NOMO-1 treated with dmso at 0.1 percent for 144 hours (cell line): ENCODE measurements around the gene TCP11L1.
"Not testable (repeated sequence)": the region's sequence is repeated elsewhere in the genome, so short reads cannot be mapped to it uniquely, and the experiment has no call there.

Experiments used
- DNase-seq: peaks from one replicate; lab custom pipeline; 2025; ENCODE audit not compliant: unreplicated experiment; lab: John Stamatoyannopoulos, UW

TCP11L1 gene

DNA sequence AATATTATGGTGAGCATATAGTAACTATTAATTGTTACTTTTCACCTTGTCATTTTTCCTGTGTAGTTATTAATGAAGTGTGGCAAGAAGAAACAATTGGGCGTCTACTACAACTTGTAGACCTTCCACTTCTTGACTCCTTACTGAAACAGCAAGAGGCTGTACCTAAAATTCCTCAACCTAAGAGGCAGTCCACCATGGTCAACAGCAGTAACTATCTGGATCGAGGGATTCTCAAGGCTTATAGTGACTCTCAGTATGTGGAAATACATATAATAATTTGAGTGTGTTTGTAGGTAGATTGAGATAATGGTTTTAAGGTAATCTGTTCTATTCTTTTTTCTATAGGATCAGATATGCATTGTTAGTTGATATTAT lies 10.8 kb upstream of the TCP11L1 start:
- no peak for DNase-seq

DNA sequence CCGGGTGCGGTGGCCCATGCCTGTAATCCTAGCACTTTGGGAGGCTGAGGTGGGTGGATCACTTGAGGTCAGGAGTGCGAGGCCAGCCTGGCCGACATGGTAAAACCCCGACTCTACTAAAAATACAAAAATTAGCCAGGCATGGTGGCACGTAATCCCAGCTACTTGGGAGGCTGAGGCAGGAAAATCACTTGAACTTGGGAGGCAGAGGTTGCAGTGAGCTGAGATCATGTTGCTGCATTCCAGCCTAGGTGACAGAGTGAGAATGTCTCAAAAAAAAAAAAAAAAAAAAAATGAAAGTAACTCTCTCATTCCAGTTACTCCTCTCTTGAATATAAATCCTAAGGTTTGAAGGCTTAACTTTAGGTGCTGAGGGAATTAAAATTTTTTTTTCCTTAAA lies 10.2 kb upstream of the TCP11L1 start:
- DNase-seq: not testable (repeated sequence)

DNA sequence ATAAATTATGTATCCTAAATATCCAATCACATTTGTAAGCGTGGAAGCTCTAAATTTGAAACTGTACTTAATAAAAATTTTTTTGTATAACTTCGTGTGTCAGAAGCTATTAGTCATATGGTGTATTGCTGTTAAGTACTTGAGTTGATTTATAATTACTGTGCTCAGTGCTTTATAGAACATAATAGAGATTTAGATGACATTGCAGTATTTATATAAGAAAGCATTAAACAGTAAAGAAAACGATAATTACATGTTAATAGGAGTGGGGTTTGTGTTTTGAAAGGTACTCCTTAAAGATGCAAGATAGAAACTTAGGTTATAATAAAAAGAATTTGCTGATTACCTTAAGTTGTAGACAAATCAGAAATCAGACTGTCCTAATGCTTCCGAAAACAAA lies 5.9 kb upstream of the TCP11L1 start:
- DNase-seq: no peak

DNA sequence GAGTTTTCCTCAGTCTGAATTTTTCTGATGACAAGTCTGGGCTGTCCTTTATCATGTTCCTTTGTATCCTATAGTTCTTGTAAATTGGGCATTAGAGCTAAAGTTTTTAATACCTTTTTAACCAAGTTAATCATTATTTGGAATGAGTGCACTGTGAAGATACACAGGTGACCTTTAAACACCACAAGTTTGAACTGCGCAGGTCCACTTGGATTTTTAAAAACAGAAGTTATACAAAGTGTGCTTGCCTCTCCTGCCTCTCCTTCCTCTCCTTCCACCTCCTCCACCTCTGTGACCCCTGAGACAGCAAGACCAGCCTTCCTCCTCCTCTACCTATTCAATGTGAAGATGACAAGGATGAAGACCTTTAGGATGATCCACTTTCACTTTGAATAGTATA lies 4.4 kb upstream of the TCP11L1 start:
- DNase-seq: no peak

DNA sequence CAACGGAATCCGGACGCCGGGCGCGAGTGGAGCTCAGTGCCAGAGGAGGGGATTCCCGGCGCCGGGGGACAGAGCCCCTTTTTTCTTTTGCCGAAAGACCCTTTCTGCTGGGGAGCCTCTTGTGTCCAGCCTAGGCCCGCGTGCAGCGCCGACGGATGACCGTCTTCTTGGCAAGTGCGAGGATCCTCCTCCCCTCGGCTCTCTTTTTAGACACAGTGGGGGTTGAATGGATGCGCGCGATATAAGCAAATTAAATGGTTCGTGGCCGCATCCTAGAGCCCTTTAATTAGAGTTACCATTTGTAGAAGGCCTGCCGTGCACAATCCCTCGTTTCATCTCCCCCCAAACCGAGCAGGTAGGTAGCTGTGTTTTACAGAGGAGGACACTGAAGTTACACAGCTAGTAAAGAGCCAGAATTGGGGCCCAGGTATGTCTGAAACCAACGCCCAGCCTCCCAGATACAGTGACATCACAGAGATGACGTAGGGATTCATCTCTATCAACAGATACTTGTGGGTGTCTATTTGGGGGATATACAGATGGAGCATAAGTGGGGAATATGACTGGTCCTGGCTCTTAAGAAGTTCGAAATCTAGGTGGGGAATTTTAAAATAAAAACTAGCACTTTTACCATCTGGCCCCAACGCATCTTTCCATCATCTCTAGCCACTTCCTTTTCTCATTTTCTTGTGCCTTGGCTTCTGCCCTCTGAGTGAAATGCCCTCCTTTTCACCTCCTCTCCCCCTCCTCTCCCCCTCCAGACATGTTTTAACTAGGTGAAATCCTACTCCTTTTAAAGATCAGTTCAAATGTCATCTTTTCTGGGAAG lies 875 bp downstream of the TCP11L1 start:
- DNase-seq: no peak

DNA sequence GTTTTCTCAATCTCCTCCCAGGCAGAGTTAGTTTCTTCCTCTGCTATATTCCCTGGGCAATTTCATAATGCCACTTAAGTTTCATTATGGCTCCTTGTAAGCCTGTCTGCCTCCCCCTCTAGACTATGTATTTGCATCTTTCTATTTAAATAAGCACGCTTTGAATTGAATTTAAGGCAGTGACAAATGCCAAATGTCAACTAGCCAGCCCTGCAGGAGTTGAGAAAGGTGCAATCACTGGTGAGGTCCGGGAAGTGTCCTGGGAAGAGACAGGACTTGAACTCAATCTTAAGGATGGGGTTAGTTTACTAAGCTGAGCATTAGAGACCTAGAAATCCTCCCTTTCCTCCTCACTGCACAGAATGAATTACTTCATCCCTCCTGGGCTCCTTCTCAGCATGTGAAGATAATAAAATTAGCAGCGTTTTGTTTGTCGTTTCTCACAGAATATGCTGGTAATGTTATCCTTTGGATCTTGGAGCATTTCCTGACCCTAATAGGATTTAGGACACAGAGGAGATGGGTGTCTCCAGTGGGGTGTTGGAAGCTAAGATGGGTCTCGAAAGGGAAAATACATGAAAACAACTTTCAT lies 1.6 kb downstream of the TCP11L1 start:
- DNase-seq: no peak

DNA sequence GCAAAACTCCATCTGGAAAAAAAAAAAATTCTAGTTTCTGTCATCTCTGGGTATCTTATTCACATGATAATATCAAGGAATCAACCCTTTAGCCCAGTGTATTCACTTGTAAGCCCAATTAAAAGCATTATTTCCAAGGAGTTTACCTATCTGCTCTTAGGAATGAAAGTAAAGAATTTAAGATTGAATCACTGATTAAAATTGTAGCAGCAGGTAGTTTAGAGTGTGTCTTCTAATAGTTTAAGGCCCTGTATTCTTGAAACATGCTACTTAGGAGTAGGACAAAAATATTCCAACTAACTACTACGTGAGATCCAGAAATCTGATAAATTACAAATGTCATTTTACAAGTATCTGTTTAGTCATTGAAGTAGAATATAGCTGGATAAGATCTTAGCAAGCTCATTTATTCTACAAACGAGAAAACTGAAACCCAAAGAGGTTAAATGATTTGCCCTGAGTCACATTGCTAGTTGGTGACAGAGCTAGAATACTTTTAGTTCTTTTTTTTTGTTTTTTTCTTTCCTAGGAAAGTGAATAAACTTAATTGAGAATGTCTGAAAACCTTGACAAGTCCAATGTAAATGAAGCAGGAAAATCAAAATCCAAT lies 4.0 kb downstream of the TCP11L1 start:
- no peak for DNase-seq

DNA sequence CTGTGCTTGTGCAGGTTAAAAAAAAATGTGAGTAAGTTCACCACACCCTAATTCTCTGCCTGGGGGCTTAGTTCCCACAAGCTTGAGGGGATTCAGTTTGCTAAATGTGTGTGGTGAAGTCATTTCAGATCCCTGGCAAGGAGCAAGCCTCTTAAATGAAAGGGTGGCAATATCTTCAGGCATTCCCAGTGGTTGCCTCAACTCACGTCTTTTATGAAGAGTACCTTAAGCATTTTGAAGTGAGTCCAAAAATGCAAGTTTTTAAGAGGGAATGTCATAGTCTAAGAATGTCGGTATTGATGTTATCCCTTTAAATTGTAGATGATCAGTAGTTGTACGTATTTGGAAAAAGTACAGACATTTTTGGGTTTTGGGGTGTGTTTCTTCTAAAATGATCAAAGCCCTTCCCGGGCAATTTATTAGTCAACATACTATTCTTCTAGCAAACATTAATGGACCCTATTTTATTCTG lies 4.9 kb downstream of the TCP11L1 start:
- DNase-seq: no peak

DNA sequence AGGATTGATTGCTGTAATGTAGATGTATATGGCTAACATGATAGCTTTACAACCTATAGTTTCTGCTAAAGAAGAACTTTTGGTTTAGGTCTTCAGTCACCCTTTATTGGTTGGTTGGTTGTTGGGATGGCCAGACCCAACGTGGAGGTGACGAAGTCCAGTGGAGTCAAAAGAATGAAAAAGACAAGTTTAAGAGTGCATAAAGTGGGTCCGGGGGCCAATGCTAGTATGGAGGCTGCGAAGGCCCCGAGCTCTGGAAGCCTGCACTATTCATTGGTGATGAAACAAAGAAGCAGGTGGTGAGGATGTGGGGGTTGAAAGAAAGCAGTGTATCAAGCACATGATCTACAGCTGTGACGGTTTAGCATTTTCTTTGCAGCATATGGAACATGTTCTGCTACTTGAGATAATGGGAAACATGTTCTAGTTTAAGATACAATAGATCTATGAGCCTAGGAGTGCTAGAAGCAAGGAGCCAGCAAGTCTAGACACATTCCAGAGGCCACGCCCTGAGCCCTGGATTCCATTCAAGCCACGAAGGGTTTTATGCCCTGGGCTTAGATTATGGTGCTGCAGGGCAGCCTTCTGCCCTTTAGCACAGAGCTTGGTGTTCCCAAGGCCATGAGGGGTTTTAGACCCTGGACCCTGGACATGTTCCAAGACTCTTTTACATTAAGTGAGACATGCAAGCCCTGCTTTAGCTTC lies 6.3 kb downstream of the TCP11L1 start:
- no peak for DNase-seq

DNA sequence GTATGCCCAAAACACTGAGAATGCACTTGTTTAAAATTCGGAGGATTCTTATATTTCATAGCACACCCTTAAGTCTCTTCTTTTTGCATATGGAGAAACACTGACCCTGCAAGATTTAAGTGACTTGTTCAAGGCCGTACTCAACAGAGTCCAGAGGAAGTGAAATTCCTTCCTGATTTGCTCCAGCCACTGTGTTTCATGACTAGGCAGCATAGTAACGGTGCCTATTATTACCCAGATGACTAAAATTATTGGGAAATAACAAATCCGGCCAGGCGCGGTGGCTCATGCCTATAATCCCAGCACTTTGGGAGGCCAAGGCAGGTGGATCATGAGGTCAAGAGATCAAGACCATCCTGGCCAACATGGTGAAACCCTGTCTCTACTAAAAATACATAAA lies 9.3 kb downstream of the TCP11L1 start:
- DNase-seq: peak; percentile 25

DNA sequence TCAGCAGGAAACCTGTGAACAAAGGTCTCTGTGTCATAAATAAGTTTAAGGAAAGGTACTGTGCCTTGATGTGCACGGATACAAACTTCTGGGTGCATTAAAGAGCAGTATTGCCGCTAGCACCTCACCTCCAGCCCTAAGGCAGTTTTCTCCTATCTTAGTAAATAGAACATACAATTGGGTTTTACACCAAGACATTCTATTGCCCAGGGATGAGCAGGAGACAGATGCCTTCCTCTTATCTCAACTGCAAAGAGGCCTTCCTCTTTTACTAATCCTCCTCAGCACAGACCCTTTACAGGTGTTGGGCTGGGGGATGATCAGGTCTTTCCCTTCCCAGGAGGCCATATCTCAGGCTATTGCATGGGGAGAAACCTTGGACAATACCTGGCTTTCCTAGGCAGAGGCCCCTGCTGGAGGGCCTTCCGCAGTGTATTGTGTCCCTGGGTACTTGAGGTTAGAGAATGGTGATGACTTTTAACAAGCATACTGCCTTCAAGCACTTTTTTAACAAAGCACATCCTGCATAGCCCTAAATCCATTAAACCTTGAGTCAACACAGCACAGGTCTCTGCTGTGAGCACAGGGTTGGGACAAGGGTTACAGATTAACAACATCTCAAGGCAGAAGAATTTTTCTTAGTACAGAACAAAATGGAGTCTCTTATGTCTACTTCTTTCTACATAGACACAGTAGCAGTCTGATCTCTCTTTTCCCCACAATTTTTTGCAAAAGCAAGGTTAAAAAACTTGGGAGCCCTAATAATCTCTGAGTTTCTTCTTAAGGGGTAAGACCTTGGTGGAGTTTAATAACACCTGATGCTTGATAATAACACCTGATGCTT lies 10.4 kb downstream of the TCP11L1 start:
- not testable (repeated sequence) for DNase-seq

DNA sequence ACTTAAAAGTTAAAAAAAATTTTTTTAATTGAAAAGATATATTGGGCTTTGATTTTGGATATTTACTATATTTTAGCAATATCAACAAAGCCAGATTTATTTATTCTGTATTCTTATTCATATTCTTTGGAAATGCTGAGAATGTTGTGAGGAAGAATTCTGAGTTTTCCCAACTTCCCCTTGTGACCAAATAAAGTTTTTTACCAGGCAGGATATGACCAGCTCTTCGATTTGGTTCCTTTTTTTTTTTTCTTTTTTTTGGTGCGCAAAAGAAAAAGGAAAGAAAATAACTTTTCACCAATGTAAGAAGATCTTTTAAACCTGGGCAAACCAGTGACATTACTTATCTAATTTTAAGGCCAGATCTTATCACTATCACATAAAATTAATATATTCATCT lies 12.9 kb downstream of the TCP11L1 start:
- DNase-seq: no peak

DNA sequence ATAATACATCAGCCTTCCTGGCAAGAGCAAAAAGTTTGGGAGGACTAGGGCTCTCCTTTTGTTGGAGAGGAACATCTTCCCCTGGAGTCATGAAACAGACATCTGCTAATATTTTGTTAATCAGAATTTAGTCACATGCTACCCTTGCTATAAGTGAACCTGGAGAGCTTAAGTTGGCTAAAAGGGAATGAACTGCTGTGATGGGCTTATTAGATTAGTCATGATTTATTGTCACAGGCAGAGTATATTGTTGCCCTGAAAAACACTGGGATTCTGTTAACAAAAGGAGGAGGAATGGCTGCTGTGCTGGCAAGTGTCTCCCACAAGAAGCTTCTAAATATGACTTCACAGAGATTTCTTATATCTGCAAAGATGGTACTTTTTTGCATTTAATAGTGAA lies 16.0 kb downstream of the TCP11L1 start:
- no peak for DNase-seq

DNA sequence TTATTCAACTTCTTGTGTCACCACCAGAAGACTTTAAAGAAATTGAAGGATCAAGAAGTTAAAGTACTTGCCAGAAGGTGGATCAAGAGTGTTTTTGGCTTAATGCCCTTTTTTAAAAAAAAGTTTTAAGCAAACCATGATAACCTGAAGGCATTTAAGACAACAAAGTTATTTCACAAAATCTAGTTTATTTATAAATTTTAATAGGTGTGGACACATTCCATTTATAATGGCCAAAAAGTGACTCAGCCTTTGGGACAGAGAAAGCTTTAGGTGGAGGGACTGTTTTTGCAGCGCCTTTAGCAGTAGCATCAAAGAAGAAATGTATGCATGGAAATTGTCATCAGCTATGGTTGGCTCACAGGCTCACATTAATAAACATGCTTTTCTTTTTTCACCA lies 17.9 kb downstream of the TCP11L1 start:
- DNase-seq: no peak

DNA sequence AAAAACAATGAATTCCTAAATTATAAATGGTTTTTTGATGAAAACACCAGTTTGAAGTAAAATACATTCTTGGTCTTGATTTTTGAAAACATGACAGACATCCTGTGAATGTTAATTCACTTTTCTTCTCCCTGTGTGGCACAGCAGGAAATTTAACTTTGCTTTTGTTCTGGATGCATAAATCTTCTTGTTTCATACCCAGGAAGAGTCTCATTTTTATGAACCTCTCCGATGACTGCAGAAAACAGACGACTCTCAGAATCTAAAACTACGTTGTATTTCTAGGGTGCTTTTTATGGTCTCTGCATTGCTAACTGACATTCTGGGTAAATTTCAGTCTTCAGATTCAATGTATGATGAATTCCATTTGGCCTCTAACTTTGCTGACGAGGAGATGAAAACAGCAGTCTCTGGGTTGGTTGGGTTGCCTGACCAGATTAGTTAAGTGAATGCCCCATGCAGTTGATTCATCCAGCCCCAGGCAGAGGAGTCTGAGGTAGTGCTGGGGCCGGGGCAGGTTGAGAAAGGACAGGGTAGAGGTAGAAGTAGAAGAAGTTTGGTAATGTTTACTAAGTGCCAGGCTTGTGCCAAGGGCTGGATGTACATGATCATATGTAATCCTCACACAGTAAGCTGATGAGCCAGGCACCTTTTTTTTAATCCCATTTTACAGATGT lies 20.1 kb downstream of the TCP11L1 start:
- DNase-seq: no peak

DNA sequence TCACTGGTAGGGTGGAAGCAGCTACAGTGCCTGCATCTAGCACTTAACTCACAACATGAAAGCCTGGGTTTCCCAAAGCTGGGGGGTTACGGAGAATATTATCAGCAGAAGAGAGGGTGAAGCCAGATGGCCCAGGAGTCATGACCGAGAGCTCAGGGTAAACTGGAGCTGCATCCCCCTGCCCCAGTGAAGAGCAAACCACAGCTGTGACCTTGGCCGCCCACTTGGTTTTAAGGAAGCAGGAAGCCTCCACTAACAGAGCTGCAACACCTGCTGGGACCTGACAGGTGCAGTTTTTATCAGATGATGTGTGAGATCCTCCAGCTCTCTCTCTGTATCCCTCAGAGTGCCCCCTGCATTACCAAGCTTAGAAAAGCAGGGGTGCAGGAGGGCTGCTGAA lies 20.9 kb downstream of the TCP11L1 start:
- no peak for DNase-seq

DNA sequence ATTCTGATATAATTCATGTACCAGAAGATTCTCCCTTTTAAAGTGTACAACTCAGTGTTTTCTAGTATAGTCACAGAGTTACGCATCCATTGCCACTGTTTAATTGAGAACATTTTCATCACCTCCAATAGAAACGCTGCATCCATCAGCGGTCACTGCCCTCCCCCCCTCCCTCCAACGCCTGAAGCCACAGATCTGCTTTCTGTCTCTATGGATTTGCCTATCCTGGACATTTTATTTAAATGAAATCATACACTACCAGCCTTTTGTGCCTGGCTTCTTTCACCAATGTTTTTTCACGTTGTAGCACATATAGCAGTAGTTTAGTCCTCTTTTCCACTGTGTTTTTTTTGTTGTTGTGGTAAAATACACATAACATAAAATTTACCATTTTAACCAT lies 22.8 kb downstream of the TCP11L1 start:
- DNase-seq: no peak

DNA sequence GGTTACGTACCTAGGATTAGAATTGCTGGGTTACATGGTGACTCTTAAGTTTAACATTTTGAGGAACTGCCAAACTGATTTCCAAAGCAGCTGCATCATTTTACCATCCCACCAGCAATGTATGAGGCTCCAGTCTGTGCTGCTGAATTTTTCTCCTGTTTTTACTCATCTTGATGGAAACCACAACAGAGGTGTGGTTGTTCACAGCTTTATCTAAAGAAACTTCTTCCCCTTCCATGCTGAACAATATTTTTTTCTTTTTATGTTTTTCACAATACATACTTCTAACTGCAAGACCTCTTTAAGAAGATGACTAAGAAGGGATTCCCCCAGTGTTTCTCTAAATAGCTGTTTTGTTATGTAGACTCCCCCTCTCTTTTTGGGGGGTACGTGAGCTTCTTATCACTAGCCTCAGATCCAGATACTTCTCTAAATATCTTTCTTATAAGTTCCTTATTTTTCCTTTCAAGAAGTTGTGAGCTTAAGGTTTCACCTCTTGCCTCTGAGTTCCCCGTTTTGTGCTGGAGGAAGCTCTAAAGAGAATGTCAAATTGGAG lies 24.0 kb downstream of the TCP11L1 start:
- peak; percentile 31 for DNase-seq

DNA sequence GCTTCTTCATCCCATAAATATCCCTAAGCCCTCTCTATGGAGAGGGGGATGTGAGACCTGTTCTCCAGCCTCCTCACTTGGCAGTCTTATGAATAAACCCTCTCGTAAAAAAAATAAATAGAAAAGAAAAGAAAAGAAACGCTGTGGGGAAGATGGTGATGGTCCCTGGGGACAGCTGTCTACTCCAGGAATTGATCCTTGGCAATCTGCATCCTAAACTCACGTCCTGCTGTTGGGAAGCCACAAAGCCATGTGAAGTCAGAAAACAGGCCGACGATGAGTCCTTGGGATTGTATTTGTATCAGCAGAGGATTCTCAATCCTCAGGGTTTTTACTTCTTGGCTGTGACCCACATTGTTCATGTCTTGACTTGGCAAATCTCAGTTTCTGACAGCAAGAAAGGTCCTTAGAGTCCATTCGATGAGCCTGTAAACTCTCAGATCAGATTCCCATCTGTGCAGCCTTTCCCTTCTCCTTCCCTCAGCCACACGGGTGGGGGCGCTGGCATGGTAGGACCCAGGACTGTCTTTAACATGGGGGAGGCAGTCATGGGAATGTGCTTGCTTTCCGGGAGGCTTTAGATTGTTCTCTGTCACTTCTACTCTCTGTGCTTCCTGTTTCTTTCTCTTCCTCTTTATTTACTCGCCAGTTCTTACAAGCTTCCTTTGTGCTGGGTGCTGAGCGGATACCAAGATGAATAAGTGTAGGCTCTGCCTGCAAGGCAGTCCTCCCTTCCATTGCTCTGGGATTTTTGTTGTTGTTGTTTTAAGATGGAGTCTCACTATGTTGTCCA lies 24.9 kb downstream of the TCP11L1 start:
- peak; percentile 30 for DNase-seq
